ENCODE results near the gene TMEM271.

DNA sequence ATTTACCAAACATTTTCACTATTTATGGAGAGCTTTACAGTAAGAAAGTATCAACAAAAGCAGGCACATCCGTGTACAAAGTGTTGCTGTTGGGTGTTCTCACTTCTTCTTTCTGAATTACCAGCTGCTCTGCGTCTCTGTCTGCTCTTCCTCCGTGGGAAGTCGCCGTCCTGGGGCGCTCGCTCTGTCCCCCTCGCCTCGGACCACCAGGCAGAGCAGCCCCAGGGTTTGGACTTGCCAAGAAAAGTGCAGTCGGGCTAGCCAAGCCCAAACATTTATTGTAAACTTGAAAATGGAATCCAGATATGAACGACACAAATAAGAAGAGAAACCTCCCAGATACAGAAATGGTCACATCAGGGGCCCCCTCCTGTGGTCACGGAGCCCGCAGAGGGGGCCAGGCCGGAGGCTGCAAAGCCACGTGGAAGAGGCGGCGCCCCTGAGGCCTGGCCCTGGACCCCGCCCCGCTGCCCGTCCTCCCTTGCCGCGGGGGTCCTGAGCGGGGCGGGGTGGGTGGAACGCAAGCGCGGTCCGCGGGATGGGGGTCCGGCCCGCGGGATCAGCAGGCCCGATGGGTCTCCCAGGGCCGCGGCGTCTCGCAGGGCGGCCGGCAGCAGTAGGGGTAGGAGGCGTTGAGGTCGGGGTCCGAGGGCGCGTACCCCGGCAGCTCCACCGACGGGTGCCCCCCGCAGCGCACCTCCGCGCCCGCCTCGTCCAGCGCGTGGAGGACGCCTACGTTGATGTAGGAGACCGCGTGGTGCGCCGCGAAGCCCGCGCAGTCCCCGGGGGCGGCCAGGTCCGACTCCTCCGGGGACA is 1.5 kb downstream of the TMEM271 start:
- TF ChIP-seq, protein P1, sequence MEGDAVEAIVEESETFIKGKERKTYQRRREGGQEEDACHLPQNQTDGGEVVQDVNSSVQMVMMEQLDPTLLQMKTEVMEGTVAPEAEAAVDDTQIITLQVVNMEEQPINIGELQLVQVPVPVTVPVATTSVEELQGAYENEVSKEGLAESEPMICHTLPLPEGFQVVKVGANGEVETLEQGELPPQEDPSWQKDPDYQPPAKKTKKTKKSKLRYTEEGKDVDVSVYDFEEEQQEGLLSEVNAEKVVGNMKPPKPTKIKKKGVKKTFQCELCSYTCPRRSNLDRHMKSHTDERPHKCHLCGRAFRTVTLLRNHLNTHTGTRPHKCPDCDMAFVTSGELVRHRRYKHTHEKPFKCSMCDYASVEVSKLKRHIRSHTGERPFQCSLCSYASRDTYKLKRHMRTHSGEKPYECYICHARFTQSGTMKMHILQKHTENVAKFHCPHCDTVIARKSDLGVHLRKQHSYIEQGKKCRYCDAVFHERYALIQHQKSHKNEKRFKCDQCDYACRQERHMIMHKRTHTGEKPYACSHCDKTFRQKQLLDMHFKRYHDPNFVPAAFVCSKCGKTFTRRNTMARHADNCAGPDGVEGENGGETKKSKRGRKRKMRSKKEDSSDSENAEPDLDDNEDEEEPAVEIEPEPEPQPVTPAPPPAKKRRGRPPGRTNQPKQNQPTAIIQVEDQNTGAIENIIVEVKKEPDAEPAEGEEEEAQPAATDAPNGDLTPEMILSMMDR (IDR thresholded peaks at IDR 0.05; ENCODE audit: extremely low read depth in 1 of 2, insufficient read depth in 1 of 2, low read depth in 1 of 2, low read length in 2 of 2): no peak
- TF ChIP-seq JUN (IDR thresholded peaks at IDR 0.05; ENCODE audit: borderline replicate concordance, insufficient read depth, insufficient read length, low read depth): no peak
- TF ChIP-seq POLR2AphosphoS5 (IDR thresholded peaks at IDR 0.05; ENCODE audit: insufficient read depth, low read depth, low read length): no peak
- TF ChIP-seq, protein P2, sequence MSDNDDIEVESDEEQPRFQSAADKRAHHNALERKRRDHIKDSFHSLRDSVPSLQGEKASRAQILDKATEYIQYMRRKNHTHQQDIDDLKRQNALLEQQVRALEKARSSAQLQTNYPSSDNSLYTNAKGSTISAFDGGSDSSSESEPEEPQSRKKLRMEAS (IDR thresholded peaks at IDR 0.05; ENCODE audit: insufficient read depth, insufficient read length): no peak
- TF ChIP-seq POLR2A (IDR thresholded peaks at IDR 0.05; ENCODE audit: low read depth, low read length): no peak
- TF ChIP-seq MYC (IDR thresholded peaks at IDR 0.05; ENCODE audit: low read depth, low read length): no peak

Data from endothelial cell of umbilical vein (primary cell).